DMS153 treated with DMSO at 0.1 percent for 48 hours (cell line): ENCODE measurements around the gene RNF149.
"Not testable (repeated sequence)": the region's sequence is repeated elsewhere in the genome, so short reads cannot be mapped to it uniquely, and the experiment has no call there.

Source experiments
- DNase-seq: peaks from one replicate; lab custom pipeline; 2025; ENCODE audit not compliant: unreplicated experiment; lab: John Stamatoyannopoulos, UW

RNF149 gene

DNA sequence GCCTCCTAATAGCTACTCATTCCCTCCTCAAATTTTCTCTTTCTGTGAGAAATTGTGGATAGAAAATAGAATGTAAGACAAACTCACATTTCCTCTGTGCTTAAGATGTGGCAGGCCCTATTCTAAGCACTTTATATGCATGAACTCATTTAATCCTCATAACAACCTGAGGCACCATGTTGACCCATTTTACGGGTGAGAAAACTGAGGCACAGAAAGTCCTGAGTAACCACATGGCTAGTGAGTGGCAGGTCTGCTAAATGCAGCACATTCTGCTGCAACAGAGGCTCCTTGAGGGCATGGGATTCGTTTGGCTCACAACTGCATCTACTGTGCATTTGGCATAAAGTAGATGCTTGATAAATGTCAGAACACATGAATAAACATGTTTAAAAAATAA, 22.7 kb upstream of the RNF149 start:
- DNase-seq = no peak

DNA sequence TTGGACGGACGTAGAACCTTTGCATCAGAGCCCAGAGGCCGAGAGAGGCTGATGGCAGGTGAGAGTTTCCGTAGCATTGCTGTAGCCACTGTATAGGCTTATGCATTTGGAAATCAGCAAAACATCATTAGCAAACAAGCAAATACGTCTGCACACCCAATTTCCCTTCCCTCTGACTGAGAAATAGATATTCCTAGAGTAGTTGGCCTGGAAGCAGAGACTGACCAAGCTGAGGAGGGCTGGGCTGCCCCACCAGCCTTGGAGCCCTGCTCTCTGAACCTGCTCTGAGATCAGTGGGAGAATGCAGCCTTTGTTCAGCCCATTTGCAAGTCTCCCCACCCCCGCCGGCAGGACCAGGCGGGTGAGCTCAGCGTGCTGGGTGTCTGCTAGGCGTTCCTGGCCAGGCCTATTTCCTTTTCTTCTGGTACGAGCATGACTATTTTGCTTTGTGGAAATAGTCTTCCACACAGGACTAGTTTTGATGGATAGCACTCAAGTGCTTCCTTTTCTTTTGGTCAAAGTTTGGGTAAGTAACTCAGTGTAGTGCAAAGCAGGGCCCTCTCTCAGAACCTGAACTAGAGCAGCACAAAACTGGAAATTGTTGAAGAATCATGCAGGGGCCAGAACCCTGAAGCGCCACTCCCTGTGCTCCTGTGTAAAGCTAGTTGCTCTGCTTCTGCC, 21.9 kb upstream of the RNF149 start:
- DNase-seq = no peak

DNA sequence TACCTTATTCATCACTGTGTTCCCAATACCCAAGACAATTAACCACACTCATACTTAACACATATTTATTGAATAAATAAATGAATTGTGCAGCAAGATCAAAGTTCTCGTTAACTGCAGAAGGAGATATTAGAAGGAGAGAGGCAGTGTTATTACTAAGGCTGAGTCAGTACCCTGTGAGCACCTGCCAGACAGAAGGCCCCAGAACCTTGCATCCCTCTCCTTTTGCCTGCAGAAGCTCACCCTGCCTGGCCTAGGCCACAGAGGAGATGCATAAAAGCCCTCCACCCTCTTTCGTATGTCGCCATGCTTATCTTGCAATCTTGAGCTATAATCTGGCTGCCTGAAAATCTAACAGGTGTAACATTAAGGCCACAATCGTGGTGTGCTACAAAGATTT, 20.5 kb upstream of the RNF149 start:
- DNase-seq = no peak

- DNase-seq = no peak
These were observed 20.0 kb upstream of the RNF149 start for GRCh38 chr2:101328474-101329007.

DNA sequence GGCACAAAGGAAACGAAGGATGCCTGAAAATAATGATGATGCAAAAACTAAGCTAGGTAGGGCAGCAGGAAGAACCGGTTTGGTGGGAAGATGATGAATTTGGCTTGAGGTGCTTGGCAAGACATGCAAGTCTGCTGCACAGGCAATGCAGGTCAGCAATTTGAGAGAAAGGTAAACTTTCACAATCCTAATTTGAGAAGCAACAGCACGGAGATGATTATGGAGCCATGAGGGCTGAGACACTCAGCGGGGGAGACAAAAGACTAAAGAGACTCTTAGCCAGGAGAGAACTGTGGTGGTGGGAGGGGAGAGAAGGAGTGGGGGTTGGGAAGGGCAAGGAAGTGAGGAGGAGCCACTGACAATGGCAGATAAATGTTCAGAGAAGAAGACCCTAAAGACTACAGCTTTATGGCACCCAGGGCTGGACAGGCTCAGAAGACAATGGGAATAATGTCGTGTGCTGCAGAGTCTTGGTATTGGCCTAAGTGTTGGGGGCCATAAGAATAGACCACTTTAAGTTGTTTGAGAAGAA, 19.4 kb upstream of the RNF149 start:
- no peak for DNase-seq

DNA sequence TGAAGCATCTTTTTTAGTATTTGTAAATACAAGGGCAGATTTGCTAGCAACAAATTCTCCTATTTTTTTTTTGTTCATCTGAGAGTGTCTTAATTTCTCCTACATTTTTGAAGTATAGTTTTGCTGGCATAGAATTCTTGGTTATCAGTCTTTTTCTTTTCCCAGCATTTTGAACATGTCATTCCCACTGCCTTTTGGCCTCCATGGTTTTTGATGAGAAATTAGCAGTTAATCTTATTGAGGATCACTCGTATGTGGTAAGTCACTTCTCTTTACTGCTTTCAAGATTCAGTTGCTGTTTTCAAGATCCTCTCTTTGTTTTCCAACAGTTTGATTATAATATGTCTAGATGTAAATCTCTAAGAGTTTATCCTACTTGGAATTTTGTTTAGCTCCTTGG, 16.9 kb upstream of the RNF149 start:
- DNase-seq = no peak

GRCh38 chr2:101316568-101316967, 8.1 kb upstream of the RNF149 start:
- not testable (repeated sequence) for DNase-seq

GRCh38 chr2:101311696-101312017, 3.2 kb upstream of the RNF149 start:
- DNase-seq = no peak

GRCh38 chr2:101310834-101311695, 2.6 kb upstream of the RNF149 start:
- no peak for DNase-seq

DNA sequence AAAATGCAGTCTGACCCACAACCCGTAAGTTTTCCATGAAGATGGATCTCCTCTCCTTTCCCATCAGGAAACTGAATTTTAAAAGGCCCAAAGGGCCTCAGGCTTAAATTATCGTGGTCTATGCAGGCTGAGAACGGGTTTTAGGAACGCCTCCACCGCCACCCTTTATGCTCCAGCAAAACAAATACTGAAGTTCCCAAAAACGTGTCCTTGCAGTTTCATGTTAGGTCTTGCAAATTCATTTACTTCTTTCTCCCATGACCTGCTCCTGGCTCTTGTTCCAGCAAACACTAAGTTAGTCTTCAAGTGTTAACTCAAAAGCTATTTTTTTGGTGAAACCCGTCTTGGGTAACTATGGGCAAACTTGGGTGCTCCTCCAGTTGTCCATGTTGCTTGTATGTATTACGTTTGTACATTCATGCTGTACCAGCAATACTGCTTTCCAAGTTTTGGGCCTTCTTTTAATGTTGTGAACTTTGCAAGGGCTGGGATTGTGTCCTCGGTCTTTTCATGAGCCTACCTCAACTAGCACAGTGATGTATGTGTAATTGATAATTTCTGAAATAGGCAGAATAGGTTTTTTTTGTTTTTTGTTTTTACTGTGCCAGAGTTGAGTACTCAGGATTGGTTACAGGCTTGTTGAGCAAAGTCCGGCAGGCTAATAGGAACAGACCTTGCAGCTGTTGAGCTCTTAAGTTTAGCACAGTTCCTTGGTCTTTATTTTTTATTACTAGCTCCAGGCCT, 1.8 kb upstream of the RNF149 start:
- DNase-seq = no peak

DNA sequence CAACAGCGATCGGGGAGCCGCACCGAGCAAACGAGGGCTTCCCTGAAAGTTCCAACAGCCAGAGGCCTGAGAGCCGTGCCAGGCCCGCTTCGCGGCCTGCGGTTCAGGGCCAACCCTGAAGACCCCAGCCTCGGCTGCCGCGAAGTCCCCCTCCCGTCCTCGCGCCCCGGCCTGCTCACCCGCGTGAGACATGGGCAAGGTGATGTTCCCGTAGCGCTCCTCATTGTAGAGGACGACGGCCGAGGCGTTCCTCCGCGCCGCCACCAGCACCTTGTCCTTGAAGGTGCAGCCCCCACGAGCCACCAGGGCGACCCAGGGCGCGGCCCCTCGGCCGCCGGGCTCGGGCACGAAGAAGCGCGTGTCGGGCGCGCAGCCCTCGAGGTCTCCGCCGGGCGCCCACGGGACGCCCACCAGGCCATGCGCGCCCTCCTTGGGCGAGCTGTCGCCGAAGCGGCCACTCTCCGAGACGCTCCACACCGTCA, 510 bp downstream of the RNF149 start:
- no peak for DNase-seq

- DNase-seq = no peak
These were observed 998 bp downstream of the RNF149 start for GRCh38 chr2:101307503-101307902.

- DNase-seq = no peak
These were observed 2.1 kb downstream of the RNF149 start for GRCh38 chr2:101306410-101306809.

DNA sequence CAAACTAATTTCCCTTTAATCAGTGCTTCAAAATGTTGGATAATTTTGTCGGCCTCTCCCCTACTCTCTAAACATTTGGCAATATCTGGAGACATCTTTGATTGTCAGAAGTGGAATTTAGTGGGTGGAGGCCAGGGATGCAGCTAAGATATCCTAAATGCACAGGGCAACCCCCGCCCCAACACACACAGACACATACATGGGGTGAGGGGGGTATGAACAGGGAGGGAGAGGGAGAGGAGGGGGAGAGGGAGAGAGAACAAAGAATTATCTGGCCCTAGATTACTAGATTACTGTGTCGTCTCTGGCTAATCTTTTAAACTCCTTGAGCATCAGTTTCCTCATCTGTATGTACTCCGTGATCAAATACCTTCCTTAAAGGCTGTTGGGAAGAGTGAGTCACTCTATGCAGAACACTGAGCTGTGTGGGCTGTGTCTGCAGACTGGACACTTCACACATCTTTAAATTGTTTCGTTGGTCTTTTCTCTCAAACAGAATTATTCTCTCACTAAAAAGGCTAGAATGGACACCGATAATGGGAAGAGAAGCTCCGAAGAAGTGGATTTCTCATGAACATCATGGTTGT, 2.9 kb downstream of the RNF149 start:
- DNase-seq = no peak

DNA sequence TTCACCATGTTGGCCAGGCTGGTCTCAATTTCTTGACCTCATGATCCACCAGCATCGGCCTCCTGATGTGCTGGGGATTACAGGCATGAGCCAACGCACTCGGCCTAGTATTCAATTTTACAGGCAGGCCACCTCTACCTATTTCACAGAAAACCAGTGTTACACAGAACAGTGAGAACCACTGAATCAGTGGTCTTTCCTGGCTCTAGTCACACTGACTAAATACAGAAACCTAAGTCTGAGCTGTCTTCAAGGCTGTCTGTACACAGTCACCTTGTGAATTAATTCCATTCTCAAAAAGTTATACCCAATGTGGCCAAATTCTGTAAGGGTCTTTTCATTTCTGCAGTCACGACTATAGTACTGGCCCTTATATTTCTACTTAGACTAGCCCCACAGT, 3.5 kb downstream of the RNF149 start:
- DNase-seq = no peak

- DNase-seq = no peak
These were observed 4.8 kb downstream of the RNF149 start for GRCh38 chr2:101303688-101304087.

DNA sequence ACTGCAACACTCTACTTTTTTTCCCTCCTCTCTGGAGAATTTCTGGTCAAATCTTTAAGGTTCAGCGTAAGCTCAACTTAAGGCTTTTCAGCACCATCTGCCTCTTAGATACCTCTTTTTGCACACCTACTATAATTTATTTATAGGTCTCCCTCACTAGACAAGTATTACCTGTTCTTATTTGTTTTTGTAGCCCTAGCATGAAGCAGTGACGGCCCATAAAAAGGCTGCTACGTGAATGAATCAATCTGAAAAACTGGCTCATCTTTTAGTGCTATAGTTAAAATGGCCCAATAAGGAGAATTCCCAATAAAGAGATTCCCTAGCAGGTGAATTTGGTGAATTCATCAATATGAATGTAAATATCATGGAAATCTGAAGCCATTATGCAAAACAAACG, 6.5 kb downstream of the RNF149 start:
- no peak for DNase-seq

DNA sequence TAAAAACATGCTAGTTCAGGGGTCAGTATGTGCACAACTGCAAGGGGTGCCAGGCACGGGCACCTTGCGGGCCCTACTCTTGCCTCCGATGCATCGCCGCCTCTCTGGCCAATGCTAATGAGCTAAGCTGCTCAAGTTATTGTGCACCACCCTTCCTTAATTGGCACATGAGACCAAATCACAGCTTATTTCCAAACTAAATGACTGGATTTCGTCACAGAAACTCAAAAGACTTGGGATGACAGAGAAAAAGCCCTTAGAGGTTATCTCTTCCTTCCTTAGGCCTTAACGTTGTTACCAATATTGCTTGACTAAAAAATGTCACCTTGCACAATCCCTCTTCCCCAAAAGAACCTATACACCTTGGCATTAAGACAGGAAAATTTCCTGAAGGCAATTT, 7.7 kb downstream of the RNF149 start:
- no peak for DNase-seq

DNA sequence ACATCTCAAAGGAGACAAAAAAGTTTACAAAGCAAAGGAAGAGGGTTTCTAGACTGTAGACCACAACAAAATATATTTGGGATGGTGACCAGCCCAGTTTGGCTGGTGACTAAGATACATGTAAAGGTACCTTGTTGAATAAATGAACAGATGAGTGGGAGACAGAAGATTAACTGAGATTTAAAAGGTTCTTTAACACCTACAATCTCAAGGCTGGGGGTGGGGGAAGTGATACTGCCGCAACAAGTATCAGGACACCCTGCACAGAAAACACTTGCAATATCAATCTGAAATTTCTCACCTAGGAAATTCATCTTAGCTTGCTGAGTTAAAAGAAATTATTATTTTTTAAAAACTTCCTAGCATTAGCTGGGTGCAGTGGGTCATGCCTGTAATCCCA, 8.3 kb downstream of the RNF149 start:
- no peak for DNase-seq

- no peak for DNase-seq
These were observed 8.9 kb downstream of the RNF149 start for GRCh38 chr2:101299604-101300003.

GRCh38 chr2:101297383-101297782, 11.1 kb downstream of the RNF149 start:
- no peak for DNase-seq
